ENCODE measurements around the gene FAM98B.
"Not testable (repeated sequence)": the region's sequence is repeated elsewhere in the genome, so short reads cannot be mapped to it uniquely, and the experiment has no call there.

Gene FAM98B

GRCh38 chr15:38453971-38454695 lies at the start of gene FAM98B:
FAM98B (plus strand) TSS chr15:38454127; CDS start chr15:38454162, 35 bp downstream.
- peak; percentile 62 for DNase-seq

DNA sequence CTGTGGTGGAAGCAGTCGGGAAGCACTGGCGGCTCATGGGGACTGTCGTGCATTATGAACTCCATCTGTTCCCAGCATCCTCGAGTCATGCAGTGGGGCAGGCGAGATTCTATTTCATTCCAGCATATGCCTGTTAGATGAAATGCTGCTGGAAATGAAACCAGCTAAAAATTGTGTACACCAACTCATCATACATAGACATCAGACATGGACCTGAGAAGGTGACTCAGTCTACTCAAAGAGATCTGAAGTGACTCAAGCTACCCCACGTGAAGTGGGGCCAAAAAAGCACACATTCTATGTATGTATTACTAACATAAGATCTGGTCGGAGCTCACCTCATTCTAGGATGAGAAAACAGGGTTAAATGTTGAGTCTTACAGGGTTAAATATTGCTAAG lies 47.5 kb upstream of the FAM98B start:
- no peak for DNase-seq

GRCh38 chr15:38408576-38408975 lies 45.4 kb upstream of the FAM98B start:
- DNase-seq, result no peak

- DNase-seq, result no peak
Observed at GRCh38 chr15:38411902-38412301, 42.0 kb upstream of the FAM98B start.

GRCh38 chr15:38412466-38412865 lies 41.5 kb upstream of the FAM98B start:
- DNase-seq, result no peak

- DNase-seq, result no peak
Observed at GRCh38 chr15:38414357-38414756, 39.6 kb upstream of the FAM98B start.

- DNase-seq, result no peak
Observed at GRCh38 chr15:38421069-38421690, 32.7 kb upstream of the FAM98B start.

GRCh38 chr15:38424101-38424552 lies 29.8 kb upstream of the FAM98B start:
- DNase-seq, result no peak

DNA sequence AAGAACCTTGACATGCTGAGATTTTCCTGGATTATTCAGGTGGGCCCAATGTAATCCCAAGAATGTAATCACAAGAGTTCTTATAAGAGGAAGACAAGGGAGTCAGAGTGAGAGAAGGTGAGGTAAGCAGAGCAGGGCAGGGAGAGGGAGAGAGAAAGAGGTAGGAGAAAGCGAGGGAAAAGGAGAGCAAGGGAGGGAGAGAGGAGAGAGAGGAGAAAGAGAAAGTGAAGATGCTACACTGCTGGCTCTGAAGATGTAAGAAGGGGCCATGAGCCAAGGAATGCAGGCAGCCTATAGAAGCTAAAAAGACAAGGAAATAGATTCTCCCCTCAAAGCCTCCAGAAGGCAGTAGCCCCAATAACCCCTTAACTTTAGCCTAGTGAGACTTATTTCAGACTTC lies 28.7 kb upstream of the FAM98B start:
- DNase-seq, result no peak

DNA sequence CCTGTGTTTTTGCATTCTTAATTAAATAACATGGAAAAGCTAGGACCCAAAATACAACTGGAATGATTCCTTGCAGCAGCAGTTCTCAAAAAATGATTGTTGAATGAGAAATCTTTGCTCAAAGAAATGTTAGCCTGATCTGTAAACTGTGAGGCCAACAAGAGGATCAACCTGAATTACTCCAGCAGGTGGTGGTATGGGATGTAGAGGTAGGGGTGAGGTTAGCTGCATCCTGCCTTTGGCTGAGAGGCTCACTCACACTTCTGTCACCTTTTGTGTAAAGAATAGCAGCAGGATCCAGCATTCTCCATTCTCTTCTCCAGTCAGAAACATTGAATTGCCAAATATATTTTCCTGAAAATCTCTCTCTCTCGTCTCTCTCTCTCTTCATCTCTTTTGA lies 26.5 kb upstream of the FAM98B start:
- no peak for DNase-seq

DNA sequence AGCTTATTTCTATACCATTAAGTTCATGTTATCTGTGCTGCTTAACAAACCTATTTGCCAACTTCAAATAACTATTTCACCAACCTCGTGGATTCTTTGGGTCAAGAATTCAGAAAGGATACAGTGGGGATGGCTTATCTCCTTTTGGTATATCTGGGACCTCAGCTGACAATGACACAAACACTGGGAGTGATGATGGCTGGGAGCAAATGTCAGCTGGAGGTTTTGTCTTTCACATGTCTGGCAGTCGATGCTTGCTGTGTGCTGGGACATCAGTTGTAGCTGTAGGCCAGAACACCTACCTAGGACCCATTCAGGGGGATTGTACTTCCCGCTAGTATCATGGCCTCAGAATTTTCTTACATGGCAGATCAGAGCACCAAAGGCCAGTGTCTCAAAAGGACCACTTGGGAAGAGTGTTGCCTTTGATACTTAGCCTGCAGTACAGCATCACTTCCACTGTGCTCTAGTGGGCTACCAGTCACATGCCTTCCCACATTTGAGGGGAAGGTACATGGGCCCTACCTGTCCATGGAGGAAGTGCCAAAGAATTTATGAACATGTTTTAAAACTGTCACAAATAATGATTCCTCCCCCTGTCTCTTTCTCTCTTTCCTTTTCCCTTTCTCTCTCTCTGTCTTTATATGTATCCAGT lies 23.7 kb upstream of the FAM98B start:
- no peak for DNase-seq

GRCh38 chr15:38436993-38437392 lies 16.9 kb upstream of the FAM98B start:
- no peak for DNase-seq

DNA sequence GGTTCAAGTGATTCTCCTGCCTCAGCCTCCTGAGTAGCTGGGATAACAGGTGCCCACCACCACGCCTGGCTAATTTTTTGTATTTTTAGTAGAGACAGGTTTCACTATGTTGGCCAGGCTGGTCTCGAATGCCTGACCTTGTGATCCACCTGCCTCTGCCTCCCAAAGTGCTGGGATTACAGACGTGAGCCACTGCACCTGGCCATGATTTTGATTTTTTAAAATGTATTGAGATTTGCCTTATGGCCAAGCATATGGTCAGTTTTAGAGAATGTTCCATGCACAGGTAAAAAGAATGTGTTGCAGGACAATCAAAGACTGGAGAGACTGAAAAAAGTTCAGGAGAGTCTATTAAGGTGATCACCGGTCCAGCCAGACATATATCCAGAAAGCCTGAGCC lies 16.3 kb upstream of the FAM98B start:
- DNase-seq, result not testable (repeated sequence)

DNA sequence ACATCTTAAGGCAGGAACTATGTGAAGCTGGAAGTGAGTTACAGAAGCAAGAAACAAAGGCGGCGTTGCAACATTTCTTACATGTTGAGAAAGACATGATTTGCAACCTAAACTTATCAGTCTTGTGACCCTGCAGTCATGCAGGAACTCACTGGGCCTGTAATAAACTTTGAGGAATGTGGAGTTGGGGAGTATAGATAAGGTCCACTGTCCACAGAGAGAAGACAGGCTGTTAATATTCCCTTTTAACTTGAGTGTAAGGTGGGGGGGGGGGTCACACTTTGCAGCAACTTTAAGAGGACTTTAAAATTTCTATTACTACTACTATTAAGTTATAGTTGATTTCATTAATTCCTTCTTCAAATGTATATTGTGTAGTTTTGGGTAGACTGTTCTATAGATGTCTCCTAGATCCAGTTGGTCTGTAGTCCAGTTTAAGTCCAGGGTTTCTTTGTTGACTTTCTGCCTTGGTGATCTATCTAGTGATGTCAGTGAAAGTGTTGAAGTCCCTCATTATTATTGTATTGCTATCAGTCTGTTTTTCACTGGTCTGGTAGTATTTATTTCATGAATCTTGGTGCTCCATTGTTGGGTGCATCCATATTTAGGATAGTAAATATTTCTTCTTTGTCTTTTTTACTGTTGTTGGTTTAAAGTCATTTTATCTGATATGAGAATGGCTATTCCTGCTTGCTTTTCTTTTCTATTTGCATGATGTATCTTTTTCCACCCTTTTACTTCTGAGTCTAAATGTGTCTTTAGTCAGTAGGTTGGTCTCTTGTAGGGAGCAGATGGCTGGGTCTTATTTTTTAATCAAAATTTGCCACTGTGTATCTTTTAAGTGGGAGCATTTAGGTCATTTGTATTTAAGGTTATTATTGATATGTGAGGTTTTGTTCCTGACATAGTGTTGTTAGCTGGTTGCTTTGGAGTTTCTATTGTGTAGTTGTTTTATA lies 15.6 kb upstream of the FAM98B start:
- DNase-seq, result no peak

GRCh38 chr15:38440353-38441129 lies 13.4 kb upstream of the FAM98B start:
- peak; percentile 25 for DNase-seq

DNA sequence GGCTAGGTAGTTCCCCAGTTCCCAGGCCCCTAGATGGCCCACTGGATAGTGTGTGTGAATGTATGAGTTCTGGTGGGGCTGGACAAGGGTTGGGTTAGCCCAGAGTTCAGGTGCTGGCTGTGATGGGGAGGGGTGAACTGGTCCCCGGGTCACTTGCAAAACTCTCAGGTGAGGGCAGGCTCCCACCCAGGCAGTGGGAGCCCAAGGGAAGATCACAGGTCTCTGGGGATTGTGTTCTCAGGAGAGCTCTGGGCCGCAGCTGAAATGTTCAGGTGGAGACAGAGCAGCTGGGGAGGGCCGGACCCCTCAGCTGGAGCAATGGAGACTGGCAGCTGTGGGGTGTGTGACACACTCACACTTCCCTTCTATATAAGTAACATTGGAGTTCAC lies 12.8 kb upstream of the FAM98B start:
- no peak for DNase-seq

DNA sequence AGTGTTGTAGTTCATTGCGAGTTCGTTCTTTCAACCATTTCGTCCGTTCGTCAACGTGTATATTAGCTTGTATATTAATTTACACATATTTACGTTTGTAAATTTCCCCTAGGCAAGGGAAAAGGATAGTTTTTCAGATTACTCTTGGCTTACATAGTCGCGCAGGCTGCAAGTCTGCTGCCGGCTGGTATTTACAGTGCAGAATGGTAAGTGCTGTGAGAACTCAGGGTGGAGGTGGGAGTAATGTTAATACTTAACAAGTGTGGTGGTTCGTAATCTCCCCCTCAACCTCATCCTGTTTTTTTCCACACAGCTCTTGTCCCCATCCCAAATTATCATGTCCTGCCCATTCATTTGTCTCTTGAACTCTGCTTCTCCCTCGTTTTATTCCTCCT lies 766 bp downstream of the FAM98B start:
- no peak for DNase-seq

DNA sequence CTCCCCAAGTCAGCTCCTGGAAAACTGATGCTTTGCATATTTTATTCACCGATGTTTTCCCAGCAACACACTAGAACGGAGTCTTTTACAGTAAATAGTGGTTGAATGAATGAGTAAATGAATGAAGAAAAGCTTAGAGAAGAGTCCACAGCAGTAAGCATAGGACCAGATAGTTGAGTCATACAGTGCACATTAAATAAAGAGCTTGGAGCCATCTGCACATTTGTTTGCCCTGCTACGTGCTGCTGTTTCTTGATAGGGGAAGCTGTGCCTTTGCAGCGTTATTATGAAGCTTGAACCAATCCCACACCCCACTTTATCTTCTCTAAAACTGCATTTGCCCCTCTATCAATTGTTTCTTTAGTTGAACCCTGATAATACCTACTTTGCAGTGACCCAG lies 1.2 kb downstream of the FAM98B start:
- no peak for DNase-seq

DNA sequence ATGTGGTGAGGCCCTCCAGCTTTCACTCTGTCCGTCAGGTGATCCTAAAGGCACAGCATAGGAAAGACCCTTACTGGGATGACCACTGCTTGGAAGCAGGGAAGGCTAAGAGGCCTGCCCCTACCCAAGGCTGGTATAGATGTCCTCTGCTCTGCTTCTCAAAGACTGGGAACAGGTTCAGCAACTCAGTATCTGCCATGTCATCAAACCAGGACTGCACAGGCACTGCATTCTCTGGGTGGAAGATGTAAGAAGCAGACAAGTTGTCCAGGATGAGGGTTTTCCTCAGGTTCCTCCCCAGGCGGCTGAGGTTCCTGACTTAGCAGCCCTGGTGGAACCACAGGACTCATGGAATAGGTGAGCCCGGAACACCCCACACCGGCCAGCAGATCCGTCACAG lies 4.7 kb downstream of the FAM98B start:
- no peak for DNase-seq

- DNase-seq, result no peak
Observed at GRCh38 chr15:38459480-38459879, 5.6 kb downstream of the FAM98B start.

DNA sequence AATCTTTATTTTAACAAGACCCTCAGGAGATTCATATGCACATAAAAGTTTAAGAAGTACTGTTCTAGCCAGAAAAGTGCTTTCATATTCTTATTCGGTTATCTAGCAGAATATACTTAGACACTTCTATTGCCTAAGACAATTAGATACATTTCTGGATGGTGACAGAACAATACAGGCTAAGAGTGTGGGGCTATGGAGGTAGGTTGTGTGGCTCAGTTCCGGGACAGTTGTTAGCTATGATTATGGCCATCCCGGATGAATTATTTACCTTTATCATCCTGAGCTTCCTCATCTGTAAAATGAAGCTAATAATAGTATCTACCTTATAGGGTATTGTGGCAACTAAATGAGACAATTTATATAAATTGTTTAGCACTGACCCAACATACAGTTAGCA lies 6.6 kb downstream of the FAM98B start:
- DNase-seq, result no peak

Data from DMS 273 treated with DMSO at 0.1 percent for 48 hours (cell line).